ENCODE results near the gene EMILIN2.
"Not testable (repeated sequence)": the region's sequence is repeated elsewhere in the genome, so short reads cannot be mapped to it uniquely, and the experiment has no call there.

Gene EMILIN2

GRCh38 chr18:2846636-2847316, at the start of gene EMILIN2:
Gene EMILIN2 (plus strand): TSS chr18:2847006. CDS start chr18:2847189, 183 bp downstream.
- FAIRE-seq = no peak

DNA sequence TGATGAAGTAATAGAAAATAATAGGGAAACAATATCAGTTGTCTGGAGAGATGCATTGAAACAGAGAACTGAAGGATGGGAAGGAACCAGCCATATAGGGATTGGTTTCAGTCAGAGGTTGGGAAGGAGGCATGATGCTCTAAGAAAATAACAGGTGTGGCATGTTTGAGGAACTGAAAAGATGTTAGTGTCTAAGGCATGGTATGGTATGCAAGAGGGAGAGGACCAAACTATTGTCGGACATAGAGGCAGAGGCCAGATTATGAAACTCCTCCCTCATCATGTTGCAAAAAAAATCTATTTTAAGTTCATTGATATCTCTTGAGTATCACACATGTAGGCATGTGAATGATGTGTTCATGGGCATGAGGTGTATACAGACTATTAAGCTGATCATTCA, 48.9 kb upstream of the EMILIN2 start:
- FAIRE-seq = no peak

GRCh38 chr18:2799369-2799768, 47.4 kb upstream of the EMILIN2 start:
- no peak for FAIRE-seq

DNA sequence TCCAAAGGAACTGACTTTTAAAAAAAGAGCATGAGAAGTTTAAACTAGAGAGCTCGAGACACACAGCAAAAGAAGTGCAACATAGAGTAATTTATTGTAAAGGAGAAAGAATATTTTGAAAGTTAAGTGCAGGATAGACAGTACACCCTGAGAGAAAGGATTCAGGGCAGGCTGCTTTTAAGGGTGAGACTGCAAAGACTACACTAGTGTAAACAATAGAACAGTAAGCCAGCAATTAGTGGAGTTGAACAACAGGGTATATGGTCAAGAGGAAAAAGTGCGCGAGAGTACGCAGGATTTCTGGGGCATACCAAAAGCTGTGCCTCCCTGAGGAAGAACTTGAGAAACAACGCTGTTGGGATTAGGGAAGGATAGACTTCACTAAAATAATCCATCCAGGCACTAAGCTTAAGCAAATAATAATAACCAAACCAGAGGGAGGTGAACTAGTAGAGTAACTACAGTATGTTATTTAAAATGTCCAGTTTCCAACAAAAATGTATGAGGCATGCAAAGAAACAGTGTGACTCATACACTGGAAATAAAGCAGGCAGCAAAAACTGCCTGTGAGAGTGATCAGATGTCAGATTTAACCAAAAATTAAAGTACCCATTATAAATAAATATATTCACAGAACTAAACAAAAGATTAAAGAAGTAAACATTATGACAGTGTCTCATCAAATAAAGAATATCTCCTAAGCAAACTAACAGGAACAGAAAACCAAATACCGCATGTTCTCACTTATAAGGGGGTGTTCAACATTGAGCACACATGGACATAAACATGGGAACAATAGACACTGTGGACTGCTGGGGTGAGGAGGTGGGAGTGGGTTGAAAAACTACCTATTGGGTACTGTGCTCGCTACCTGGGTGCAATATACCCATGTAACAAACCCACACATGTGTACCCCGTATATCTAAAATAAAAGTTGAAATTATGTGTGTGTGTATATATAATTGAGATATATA, 40.5 kb upstream of the EMILIN2 start:
- no peak for FAIRE-seq

DNA sequence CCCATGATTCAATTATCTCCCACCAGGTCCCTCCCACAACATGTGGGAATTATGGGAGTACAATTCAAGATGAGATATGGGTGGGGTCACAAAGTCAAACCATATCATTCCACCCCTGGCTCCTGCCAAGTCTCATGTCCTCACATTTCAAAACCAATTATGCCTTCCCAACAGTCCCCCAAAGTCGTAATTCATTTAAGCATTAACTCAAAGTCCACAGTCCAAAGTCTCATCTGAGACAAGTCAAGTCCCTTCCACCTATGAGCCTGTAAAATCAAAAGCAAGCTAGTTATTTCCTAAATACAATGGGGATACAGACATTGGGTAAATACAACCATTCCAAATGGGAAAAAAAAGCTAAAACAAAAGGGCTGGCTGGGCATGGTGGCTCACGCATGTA, 38.2 kb upstream of the EMILIN2 start:
- not testable (repeated sequence) for FAIRE-seq

DNA sequence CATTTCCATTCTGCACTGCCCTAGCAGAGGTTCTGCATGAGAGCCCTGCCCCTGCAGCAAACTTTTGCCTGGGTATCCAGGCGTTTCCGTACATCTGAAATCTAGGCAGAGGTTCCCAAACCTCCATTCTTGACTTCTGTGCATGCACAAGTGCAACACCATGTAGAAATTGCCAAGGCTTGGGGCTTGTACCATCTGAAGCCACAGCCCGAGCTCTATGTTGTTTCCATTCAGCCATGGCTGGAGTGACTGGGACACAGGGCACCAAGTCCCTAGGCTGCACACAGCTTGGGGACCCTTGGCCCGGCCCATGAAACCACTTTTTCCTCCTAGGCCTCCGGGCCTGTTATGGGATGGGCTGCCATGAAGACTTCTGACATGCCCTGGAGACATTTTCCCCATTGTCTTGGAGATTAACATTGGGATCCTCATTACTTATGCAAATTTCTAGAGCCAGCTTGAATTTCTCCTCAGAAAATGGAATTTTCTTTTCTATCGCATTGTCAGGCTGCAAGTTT, 37.1 kb upstream of the EMILIN2 start:
- FAIRE-seq = not testable (repeated sequence)

DNA sequence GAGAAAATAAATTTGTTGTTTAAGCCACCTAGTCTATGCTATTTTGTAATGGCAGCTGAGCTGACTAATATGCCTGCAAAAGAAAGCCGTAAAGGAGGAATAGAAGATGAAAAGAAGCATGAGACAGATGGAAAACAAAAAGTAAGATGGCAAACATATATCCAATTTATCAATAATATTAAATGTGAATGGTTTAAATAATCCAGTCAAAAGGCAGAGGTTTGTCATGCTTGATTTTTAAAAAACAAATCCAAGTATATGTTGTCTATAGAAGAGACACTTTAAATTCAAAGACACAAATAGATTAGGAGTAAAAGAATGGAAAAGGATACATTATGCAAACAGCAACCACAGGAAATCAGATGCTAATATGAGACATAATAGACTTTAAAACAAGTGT, 35.4 kb upstream of the EMILIN2 start:
- FAIRE-seq = no peak

- no peak for FAIRE-seq
These were observed 31.9 kb upstream of the EMILIN2 start for GRCh38 chr18:2814928-2815327.

DNA sequence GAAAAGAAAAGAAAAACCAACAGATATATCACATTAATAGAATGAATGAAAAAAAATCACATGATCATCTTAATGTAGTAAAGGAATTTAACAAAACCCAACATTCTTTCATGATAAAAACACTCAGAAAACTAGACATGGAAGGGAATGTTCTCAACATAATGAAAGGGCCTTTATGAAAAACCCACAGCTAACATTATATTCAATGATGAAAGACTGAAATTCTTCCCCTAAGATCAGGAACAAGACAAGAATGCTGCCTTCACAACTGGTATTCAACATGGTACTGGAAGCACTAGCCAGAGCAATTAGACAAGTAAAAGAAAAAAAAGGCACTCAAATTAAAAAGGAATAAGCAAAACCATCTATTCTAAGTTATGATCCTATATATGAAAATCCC, 28.5 kb upstream of the EMILIN2 start:
- no peak for FAIRE-seq

GRCh38 chr18:2821695-2822094, 25.1 kb upstream of the EMILIN2 start:
- no peak for FAIRE-seq

GRCh38 chr18:2822213-2822921, 24.4 kb upstream of the EMILIN2 start:
- no peak for FAIRE-seq

DNA sequence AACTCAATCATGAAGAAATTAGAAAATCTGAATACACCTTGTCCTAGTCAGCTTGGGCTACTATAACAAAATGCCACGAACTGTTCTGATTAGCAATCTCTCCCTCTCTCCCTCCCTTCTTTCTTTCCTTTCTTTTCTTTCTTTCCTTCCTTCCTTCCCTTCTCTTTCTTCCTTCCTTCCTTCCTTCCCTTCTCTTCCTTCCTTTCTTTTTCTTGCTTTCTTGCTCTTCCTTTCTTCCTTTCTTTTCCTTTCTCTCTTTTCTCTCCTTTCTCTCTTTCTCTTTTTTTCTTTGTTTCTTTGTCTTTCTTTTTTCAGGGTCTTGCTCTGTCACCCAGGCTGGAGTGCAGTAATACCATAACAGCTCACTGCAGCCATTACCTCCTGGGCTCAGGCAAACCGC, 23.6 kb upstream of the EMILIN2 start:
- FAIRE-seq = no peak

- no peak for FAIRE-seq
These were observed 22.8 kb upstream of the EMILIN2 start for GRCh38 chr18:2823966-2824365.

DNA sequence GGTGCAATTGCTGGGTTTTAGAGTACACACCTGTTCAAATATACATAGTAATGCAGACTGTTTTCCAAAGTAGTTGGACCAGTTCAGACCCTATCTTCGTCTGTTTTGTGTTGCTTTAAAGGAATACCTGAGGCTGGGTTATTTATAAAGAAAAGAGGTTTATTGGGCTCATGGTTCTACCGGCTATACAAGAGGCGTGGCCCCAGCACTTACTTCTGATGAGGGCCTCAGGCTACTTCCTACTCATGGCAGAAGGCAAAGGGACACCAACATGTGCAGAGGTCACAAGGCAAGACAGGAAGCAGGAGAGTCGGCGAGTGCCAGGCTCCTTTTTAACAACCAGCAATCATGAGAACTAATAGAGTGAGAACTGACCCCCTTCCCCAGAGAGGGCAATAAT, 21.9 kb upstream of the EMILIN2 start:
- FAIRE-seq = no peak

DNA sequence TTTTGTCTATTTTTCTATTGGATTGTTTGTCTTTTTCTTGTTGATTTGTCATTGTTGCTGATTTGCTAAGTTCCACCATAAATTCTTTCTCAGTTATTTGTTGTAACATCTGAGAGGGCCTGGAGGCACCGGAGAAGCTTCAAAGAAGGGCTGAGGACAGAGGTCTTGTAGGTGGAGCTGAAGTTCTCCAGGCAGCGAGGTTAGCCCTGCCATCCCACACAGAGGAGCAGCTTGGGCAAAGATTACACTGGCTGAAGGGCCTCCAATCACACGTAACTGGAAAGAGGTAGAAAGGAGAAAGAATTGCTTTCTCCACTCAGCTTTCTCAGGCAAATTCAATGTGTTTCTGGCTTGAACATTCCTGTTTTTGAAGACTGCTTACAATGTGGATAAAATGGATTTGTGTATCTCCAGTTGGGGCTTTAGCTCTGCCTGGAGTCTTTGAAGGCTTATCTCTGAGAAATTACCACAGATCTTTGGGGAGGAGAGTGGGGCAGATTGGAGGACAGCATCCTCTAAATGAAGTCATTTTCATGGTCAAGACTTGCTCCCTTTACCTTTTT, 21.1 kb upstream of the EMILIN2 start:
- no peak for FAIRE-seq

DNA sequence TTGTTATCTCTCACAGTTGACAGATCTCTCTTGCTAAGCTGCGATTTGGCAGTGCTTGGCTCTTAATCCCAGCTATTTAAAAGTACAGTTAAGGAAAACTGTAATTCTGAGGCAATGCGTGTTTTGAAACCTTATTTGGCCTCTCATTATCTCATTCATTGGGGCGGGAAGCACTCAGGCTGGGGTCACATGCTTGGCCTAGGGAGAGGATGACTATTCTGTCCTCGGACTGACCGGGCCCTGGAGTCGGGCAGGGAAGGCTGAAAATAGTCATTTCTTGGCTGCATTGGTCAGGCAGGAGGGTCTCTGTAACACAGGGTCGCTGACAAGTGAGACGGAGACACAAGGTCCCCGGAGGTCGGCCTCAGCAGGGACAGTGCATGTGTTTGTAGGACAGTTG, 20.2 kb upstream of the EMILIN2 start:
- no peak for FAIRE-seq

DNA sequence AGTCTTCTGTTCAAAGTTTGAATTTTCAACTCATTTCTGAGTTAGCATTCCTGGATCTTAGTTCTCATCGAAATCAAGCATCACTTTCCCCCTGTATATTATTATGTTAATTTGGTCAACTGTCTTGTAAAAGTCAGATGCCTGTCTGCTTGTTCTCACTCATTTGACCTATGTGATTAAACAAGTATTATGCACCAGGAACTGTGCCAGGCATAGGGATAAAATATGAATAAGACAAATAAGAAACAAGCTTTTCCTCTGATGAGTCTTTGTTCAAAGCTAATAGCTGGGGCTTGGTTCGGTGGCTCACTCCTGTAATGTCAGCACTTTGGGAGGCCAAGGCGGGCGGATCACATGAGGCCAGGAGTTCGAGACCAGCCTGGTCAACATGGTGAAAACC, 19.7 kb upstream of the EMILIN2 start:
- FAIRE-seq = no peak

GRCh38 chr18:2836118-2836517, 10.7 kb upstream of the EMILIN2 start:
- FAIRE-seq = not testable (repeated sequence)

DNA sequence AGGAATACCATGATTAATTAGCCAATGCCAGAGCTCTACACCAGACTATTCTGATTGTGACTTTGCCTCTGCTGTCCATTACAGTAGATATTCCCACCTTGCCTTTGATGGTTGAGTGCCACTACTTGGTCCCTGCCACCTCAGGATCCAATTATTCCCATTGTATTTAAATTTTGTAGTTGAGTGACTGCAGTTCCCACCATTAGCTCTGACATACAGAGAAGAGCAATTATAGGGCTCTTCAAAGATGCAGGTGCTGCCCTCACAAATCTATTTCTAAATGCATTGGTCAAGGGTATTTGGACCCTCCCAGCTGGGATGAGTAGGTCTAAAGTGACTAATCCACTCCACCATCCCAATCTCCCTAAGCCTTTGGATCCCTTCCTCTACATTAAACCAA, 9.5 kb upstream of the EMILIN2 start:
- FAIRE-seq = not testable (repeated sequence)

- no peak for FAIRE-seq
These were observed 7.6 kb upstream of the EMILIN2 start for GRCh38 chr18:2839202-2839601.

- FAIRE-seq = no peak
These were observed 6.3 kb upstream of the EMILIN2 start for GRCh38 chr18:2840521-2840920.

GRCh38 chr18:2843146-2843545, 3.7 kb upstream of the EMILIN2 start:
- no peak for FAIRE-seq

DNA sequence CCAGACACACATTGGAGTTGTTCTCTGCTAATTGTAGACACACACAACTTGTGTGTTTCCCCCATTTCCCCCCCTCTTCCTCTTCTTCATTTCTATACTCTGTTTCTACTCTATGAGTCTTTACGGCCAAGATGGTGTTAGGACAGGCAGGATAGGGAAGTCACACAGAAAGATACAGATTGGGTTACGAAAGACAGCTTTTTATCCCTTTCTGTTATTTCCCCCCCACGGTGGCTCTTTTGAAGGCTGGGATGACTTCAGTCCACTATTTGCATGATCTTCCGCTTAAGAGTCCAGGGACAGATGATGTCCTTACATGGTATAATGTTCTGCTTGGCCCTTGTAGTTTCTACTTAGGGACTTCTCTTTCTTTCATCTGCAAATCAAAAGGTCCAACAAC, 1.6 kb upstream of the EMILIN2 start:
- no peak for FAIRE-seq
